HG03103 (cell line): Measurements from ENCODE around the gene EHD1.

Experiments
- ATAC-seq: cut with Tn5 transposase; IDR thresholded peaks from one replicate; pipeline ENCODE4 v1.9.1; 2021; ENCODE audit warnings: low read depth; ENCODE audit not compliant: unreplicated experiment

EHD1 gene

DNA sequence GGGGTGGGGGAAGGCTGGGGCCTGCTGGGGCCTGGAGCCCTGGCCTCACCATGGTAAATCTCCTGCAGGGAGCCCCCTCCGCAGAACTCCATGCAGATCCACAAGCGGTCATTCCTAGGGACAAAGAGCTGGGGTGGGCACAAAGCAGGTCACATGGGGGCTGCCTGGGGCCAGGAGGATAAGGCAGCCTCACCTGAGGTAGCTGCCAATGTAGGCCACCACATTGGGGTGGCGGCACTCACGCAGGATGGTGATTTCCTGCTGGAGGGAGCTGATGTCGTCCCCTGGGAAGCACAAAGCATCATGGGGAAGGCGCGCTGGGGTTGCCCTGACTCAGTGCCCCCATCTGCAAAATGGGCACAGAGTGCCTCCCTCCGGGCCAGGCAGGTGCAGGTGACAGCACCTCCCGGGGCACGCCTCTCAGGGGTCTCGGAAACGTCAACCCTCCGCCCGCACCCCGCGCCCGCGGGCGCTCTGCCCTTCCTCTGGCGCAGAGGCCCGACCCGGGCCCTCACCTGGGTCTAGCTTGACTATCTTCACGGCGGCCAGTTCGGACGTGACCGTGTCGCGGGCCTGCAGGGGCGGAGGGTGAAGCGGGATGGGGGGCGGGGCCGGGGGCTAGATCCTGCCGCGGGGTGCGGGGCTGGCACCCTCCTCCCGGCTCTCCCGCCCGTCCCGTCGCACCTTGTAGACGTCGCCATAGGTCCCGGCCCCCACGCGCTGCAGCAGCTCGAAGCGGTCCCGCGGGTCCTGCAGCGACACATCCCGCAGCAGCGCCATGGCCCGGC lies 75.9 kb downstream of the EHD1 start:
- ATAC-seq = no peak
